Common myeloid progenitor, CD34-positive (primary cell): ENCODE data around the gene TAAR1.
"Not testable (repeated sequence)": the region's sequence is repeated elsewhere in the genome, so short reads cannot be mapped to it uniquely, and the experiment has no call there.

Source experiments
- CTCF ChIA-PET: fragments of 350-600 bp; sonication (Branson Sonifier 250); formaldehyde crosslinking; loops from one replicate; lab custom pipeline; 2021; ENCODE audit warnings: antibody characterized with exemption; lab: Charles Lee
- POLR2A ChIA-PET: fragments of 350-600 bp; sonication (Branson Sonifier 250); formaldehyde crosslinking; loops from one replicate; lab custom pipeline; 2021; ENCODE audit warnings: antibody characterized with exemption; lab: Charles Lee
- DNase-seq, 3 donors: peaks; one replicate each; pipeline versions ENCODE4 v3.0.0 to v3.0.0-alpha.2; 2013
- H3K27ac ChIP-seq, 2 experiments: 1 replicate in 1 of 2; 2 replicates in 1 of 2; pipeline ENCODE4 v1.7.0; 2013; ENCODE audit warnings: inconsistent platforms in 2 of 2, low read length in 2 of 2, mild to moderate bottlenecking in 2 of 2, low read depth in 1 of 2, moderate library complexity in 1 of 2; ENCODE audit not compliant: severe bottlenecking in 2 of 2, insufficient read depth in 1 of 2, poor library complexity in 1 of 2
- H3K27me3 ChIP-seq, 5 experiments: replicated peaks in 2 of 5; 1 replicate in 3 of 5; 2 replicates in 2 of 5; pipeline versions ENCODE4 v1.6.1 to v1.7.0; 2013; ENCODE audit warnings: low read length in 4 of 5, mild to moderate bottlenecking in 2 of 5, moderate library complexity in 2 of 5, inconsistent platforms in 1 of 5; ENCODE audit not compliant: insufficient read depth in 5 of 5, control insufficient read depth in 4 of 5
- H3K36me3 ChIP-seq, 4 experiments: 1 replicate in 2 of 4; 2 replicates in 2 of 4; pipeline versions ENCODE4 v1.6.1 to v1.7.0; 2013; ENCODE audit warnings: low read length in 3 of 4, control low read depth in 1 of 4, mild to moderate bottlenecking in 1 of 4; ENCODE audit not compliant: control insufficient read depth in 4 of 4, insufficient read depth in 4 of 4
- H3K4me1 ChIP-seq, 4 experiments: 1 replicate in 3 of 4; 2 replicates in 1 of 4; pipeline versions ENCODE4 v1.6.1 to v1.7.1; 2013; ENCODE audit warnings: low read length in 3 of 4, mild to moderate bottlenecking in 3 of 4, control low read depth in 1 of 4, inconsistent platforms in 1 of 4, moderate library complexity in 1 of 4; ENCODE audit not compliant: control insufficient read depth in 4 of 4, insufficient read depth in 4 of 4; ENCODE audit errors: control extremely low read depth in 1 of 4
- H3K4me3 ChIP-seq, 7 experiments: 1 replicate in 4 of 7; 2 replicates in 3 of 7; pipeline versions ENCODE4 v1.5.1 to v1.7.0; 2013; ENCODE audit warnings: mild to moderate bottlenecking in 7 of 7, low read length in 6 of 7, moderate library complexity in 6 of 7, inconsistent platforms in 2 of 7, low read depth in 2 of 7, control low read depth in 1 of 7; ENCODE audit not compliant: insufficient read depth in 4 of 7, control insufficient read depth in 1 of 7; ENCODE audit errors: extremely low read depth in 1 of 7
- H3K9me3 ChIP-seq, 5 experiments: 1 replicate in 4 of 5; 2 replicates in 1 of 5; pipeline versions ENCODE4 v1.6.1 to v1.7.1; 2013; ENCODE audit warnings: low read length in 4 of 5, mild to moderate bottlenecking in 2 of 5, inconsistent platforms in 1 of 5, low read depth in 1 of 5, moderate library complexity in 1 of 5; ENCODE audit not compliant: control insufficient read depth in 4 of 5, insufficient read depth in 2 of 5; ENCODE audit errors: control extremely low read depth in 1 of 5
- WGBS: methylation state at CpG from one replicate; pipeline ENCODE4 v1.1.5; 2013; ENCODE audit not compliant: insufficient coverage; 5-methylcytosine and 5-hydroxymethylcytosine counted together

TAAR1 gene

GRCh38 chr6:132679094-132679493 lies 20.1 kb upstream of the TAAR1 start:
- H3K9me3 ChIP-seq, H3K27ac ChIP-seq, H3K36me3 ChIP-seq, H3K4me3 ChIP-seq, H3K27me3 ChIP-seq: not testable (repeated sequence)
- H3K4me1 ChIP-seq, result peaks cover 0 to 19% (median 0%) of the 10 kb centered on the region in 4 experiments
- DNase-seq, result peak in 2 of 3 donors; percentile 3 to 10
- CTCF ChIA-PET, result interaction anchor here (1.2 to 3.2 kb wide), 2 partner anchors 10 to 86 kb away, joined by 3 to 8 read pairs; no protein-coding TSS in a partner anchor
- POLR2A ChIA-PET, result interaction anchor here (0.7 kb wide), 1 partner anchor 172 kb away, joined by 3 read pairs; no protein-coding TSS in a partner anchor

GRCh38 chr6:132675749-132676148 lies 16.8 kb upstream of the TAAR1 start:
- H3K27me3 ChIP-seq, result no peaks in the 10 kb centered on the region
- H3K4me1 ChIP-seq, result peaks cover 0 to 19% (median 0%) of the 10 kb centered on the region in 4 experiments
- peak in 2 of 3 donors; percentile 50 to 70 for DNase-seq
- no peaks in the 10 kb centered on the region for H3K36me3 ChIP-seq
- H3K27ac ChIP-seq, result no peak overlapping the region
- H3K4me3 ChIP-seq, result no peak overlapping the region
- H3K9me3 ChIP-seq, result no peaks in the 10 kb centered on the region
- ChIA-PET CTCF (interaction anchor here (0.6 to 1.8 kb wide), 3 partner anchors 9 to 1295 kb away, joined by 3 to 4 read pairs (median 3); no protein-coding TSS in a partner anchor), POLR2A (interaction anchor here (0.5 kb wide), 1 partner anchor 36 kb away, joined by 3 read pairs; no protein-coding TSS in a partner anchor)

GRCh38 chr6:132675002-132675401 lies 16.0 kb upstream of the TAAR1 start:
- H3K36me3 ChIP-seq, result no peaks in the 10 kb centered on the region
- POLR2A ChIA-PET, result no interaction called here
- no peak overlapping the region for H3K4me3 ChIP-seq
- H3K9me3 ChIP-seq, result no peaks in the 10 kb centered on the region
- H3K4me1 ChIP-seq, result peaks cover 0 to 20% (median under 1%) of the 10 kb centered on the region in 4 experiments
- no peak overlapping the region for H3K27ac ChIP-seq
- WGBS, result 96% methylated on average over 3 of the region's 3 CpGs
- DNase-seq, result no peak
- no peaks in the 10 kb centered on the region for H3K27me3 ChIP-seq
- CTCF ChIA-PET, result interaction anchor here (1.0 to 1.8 kb wide), 3 partner anchors 9 to 93 kb away, joined by 3 to 5 read pairs (median 4); no protein-coding TSS in a partner anchor

GRCh38 chr6:132673376-132674094 lies 14.6 kb upstream of the TAAR1 start:
- Histone ChIP-seq H3K4me3 (no peak overlapping the region), H3K36me3 (no peaks in the 10 kb centered on the region), H3K27me3 (no peaks in the 10 kb centered on the region), H3K27ac (no peak overlapping the region), H3K9me3 (no peaks in the 10 kb centered on the region), H3K4me1 (peaks cover 0 to 14% (median 3%) of the 10 kb centered on the region in 4 experiments)
- WGBS, result 100% methylated on average over 4 of the region's 10 CpGs
- ChIA-PET POLR2A (no interaction called here), CTCF (interaction anchor here (0.8 to 8.7 kb wide), 4 partner anchors 64 to 138 kb away, joined by 3 to 196 read pairs (median 4); no protein-coding TSS in a partner anchor)
- no peak for DNase-seq

- ChIA-PET CTCF (interaction anchor here (0.5 to 8.7 kb wide), 5 partner anchors 40 to 988 kb away, joined by 3 to 196 read pairs (median 7); no protein-coding TSS in a partner anchor), POLR2A (interaction anchor here (0.7 kb wide), 1 partner anchor 143 kb away, joined by 4 read pairs; no protein-coding TSS in a partner anchor)
- H3K36me3 ChIP-seq, result no peaks in the 10 kb centered on the region
- no peak overlapping the region for H3K27ac ChIP-seq
- peaks cover 0 to 12% (median 3%) of the 10 kb centered on the region in 4 experiments for H3K4me1 ChIP-seq
- no peaks in the 10 kb centered on the region for H3K27me3 ChIP-seq
- no peak for DNase-seq
- H3K9me3 ChIP-seq, result no peaks in the 10 kb centered on the region
- WGBS, result 100% methylated on average over 1 of the region's 1 CpG
- H3K4me3 ChIP-seq, result no peak overlapping the region
These were observed 12.3 kb upstream of the TAAR1 start for GRCh38 chr6:132671295-132671694.

GRCh38 chr6:132669690-132670291 lies 10.8 kb upstream of the TAAR1 start:
- WGBS, result 0% methylated on average over 2 of the region's 4 CpGs
- peaks cover 0 to 4% (median 3%) of the 10 kb centered on the region in 4 experiments for H3K4me1 ChIP-seq
- CTCF ChIA-PET, result interaction anchor here (0.9 to 8.7 kb wide), 25 partner anchors 9 to 157 kb away, joined by 3 to 196 read pairs (median 4); partner anchors contain the start of genes SLC18B1 and STX7
- POLR2A ChIA-PET, result interaction anchor here (0.6 kb wide), 2 partner anchors 78 to 1385 kb away, joined by 3 read pairs; no protein-coding TSS in a partner anchor
- H3K4me3 ChIP-seq, result peak overlapping the region in 3 of 7 experiments; percentile 33 to 54 (median 42)
- no peaks in the 10 kb centered on the region for H3K9me3 ChIP-seq
- peak; percentile 50 to 71 (median 68) for DNase-seq
- H3K27ac ChIP-seq, result no peak overlapping the region
- H3K36me3 ChIP-seq, result no peaks in the 10 kb centered on the region
- H3K27me3 ChIP-seq, result no peaks in the 10 kb centered on the region
